Measurements from ENCODE around the gene P2RY8. TPM values are rescaled to one million over a fixed set of nuclear protein-coding genes. Genes with fewer than 3 reads are reported as not detected.
"Not testable (repeated sequence)": the region's sequence is repeated elsewhere in the genome, so short reads cannot be mapped to it uniquely, and the experiment has no call there.

P2RY8 gene
- total and polyA plus RNA-seq, 2 experiments from 2014 or later = not detected

DNA sequence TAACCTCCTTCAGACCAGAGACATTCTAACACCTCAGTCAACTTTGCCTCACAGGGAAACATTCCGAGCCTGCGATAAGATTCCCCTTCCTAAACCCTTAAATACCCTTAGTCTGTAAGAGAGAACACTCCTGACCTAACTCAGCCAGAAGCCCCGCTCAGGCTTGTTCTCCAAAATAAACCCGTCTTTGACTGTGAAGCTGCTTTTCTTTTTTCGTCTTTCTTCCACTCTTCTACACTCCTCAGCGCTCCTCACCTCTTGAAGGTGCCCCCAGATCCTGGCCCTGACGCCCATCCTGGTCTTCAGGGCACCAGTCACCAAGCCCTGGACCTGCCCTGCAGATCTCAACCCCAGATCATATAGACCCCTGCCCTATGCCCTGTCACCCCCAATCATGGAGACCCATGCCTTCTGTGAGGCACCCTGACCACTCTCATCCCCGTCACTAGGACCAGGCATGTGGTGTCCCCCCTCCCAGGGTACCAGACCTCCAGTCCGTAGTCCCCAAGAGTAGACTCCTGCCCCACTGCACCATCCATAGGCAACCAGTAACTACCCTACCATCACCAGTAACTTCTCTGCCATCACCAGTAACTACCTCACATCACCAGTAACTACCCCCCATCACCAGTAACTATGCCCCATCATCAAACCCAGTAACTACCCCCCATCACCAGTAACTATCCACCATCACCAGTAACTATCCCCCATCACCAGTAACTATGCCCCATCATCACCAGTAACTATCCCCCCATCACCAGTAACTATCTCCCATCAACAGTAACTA, 87.8 kb downstream of the P2RY8 start:
- Histone ChIP-seq H3K27ac (no peak overlapping the region), H3K4me1 (ENCODE audit: low read depth) (no peaks in the 10 kb centered on the region), H3K36me3 (no peaks in the 10 kb centered on the region), H3K4me3 (no peak overlapping the region), H3K27me3 (no peaks in the 10 kb centered on the region), H3K9me3 (ENCODE audit: low read depth) (no peaks in the 10 kb centered on the region)
- DNase-seq (ENCODE audit: low read depth in 1 of 2, low spot score in 1 of 2) = no peak
- TF ChIP-seq, protein P1, sequence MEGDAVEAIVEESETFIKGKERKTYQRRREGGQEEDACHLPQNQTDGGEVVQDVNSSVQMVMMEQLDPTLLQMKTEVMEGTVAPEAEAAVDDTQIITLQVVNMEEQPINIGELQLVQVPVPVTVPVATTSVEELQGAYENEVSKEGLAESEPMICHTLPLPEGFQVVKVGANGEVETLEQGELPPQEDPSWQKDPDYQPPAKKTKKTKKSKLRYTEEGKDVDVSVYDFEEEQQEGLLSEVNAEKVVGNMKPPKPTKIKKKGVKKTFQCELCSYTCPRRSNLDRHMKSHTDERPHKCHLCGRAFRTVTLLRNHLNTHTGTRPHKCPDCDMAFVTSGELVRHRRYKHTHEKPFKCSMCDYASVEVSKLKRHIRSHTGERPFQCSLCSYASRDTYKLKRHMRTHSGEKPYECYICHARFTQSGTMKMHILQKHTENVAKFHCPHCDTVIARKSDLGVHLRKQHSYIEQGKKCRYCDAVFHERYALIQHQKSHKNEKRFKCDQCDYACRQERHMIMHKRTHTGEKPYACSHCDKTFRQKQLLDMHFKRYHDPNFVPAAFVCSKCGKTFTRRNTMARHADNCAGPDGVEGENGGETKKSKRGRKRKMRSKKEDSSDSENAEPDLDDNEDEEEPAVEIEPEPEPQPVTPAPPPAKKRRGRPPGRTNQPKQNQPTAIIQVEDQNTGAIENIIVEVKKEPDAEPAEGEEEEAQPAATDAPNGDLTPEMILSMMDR (IDR thresholded peaks at IDR 0.05; ENCODE audit: low read depth, low read length) = no peak

DNA sequence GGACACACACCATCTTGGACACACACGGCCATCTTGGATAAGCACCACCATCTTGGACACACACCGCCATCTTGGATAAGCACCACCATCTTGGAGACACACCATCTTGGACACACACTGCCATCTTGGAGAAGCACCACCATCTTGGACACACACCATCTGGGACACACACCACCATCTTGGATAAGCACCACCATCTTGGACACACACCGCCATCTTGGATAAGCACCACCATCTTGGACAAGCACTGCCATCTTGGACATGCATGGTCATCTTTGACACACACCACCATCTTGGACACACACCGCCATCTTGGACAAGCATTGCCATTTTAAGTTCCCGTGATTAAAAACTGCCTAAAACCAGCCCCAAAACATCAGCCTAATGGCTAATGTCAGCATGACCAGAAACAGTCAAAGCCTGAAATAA, 88.4 kb downstream of the P2RY8 start:
- H3K36me3 ChIP-seq; H3K9me3 ChIP-seq (ENCODE audit: low read depth); DNase-seq (ENCODE audit: low read depth in 1 of 2, low spot score in 1 of 2); H3K4me3 ChIP-seq; H3K27me3 ChIP-seq; H3K27ac ChIP-seq; H3K4me1 ChIP-seq (ENCODE audit: low read depth): not testable (repeated sequence)

DNA sequence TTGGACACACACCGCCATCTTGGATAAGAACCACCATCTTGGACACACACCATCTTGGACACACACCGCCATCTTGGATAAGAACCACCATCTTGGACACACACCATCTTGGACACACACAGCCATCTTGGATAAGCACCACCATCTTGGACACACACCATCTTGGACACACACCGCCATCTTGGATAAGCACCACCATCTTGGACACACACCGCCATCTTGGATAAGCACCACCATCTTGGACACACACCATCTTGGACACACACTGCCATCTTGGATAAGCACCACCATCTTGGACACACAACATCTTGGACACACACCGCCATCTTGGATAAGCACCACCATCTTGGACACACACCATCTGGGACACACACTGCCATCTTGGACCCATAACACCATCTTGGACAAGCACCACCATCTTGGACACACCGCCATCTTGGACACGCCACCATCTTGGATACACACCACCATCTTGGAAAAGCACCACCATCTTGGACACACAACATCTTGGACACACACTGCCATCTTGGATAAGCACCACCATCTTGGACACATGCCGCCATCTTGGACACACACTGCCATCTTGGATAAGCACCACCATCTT, 88.9 kb downstream of the P2RY8 start:
- not testable (repeated sequence) for H3K36me3 ChIP-seq; H3K4me1 ChIP-seq (ENCODE audit: low read depth); H3K27me3 ChIP-seq; H3K4me3 ChIP-seq; H3K9me3 ChIP-seq (ENCODE audit: low read depth); H3K27ac ChIP-seq; DNase-seq (ENCODE audit: low read depth in 1 of 2, low spot score in 1 of 2)

DNA sequence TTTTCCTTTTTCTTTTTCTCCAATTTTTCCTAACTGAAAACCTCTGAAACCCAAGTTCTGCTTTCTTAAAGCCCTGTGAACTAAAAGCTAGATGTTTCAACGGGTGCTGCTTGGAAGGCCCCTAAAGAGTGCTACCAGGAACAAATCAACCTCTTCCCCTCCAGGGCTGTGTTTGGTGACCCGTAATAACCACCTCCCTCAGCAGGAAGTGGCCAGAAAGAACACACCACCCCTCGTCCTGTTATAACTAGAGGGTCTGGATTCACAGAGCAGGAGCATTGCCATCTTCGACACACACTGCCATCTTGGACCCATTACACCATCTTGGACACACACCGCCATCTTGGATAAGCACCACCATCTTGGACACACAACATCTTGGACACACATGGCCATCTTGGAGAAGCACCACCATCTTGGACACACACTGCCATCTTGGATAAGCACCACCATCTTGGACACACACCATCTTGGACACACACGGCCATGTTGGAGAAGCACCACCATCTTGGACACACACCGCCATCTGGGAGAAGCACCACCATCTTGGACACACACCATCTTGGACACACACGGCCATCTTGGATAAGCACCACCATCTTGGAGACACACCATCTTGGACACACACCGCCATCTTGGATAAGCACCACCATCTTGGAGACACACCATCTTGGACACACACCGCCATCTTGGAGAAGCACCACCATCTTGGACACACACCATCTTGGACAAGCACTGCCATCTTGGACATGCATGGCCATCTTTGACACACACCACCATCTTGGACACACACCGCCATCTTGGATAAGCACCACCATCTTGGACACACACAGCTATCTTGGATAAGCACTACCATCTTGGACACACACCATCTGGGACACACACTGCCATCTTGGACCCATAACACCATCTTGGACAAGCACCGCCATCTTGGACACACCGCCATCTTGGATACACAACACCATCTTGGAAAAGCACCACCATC, 89.7 kb downstream of the P2RY8 start:
- not testable (repeated sequence) for DNase-seq (ENCODE audit: low read depth in 1 of 2, low spot score in 1 of 2); H3K36me3 ChIP-seq; H3K27ac ChIP-seq; H3K9me3 ChIP-seq (ENCODE audit: low read depth); H3K27me3 ChIP-seq; H3K4me3 ChIP-seq; H3K4me1 ChIP-seq (ENCODE audit: low read depth)

DNA sequence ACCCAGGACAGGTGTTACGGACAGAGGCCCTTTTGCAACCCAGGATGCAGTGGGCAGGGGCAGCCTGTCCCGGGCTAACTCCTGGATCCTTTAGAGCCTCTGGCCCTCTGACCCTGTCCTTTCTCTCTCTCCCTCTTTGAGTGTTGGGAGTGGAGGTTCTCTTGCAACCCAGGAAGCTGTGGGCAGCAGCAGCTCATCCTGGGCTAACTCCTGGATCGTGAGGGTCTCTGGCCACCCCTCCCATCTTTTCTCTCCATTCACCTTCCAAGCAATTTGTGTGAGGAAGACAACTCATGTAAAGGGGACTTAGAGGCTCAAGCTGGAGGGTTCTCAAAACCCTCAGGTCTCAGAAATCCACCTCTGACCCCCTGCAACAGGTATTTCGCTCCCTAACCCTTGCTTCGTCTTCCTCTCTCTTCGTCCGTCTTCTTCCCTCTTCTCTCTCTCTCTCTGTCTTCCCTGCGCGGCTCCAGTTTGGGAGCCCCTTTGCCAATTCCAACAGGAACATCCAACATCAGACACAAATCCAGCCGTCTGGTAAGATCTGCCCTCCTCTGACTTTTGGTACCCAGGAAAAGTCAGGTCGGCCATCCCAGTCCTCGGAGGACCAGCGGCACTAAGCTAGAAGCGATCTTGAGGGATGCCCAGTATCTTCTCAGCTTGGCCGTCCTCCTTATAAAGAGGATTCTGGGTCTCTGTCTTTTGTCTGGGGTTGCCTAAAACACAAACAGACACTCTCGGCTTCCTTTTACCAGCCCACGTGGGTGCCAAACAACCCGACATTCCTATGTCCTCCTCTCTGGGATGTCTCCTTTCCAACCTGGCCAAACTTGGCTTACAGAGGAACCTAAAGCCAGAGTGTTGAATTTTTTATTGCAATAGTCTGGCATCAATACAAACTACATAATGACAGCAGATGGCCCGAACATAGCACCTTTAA, 92.2 kb downstream of the P2RY8 start:
- Histone ChIP-seq H3K4me3 (no peak overlapping the region), H3K27ac (no peak overlapping the region), H3K36me3 (no peaks in the 10 kb centered on the region), H3K27me3 (no peaks in the 10 kb centered on the region), H3K4me1 (ENCODE audit: low read depth) (no peaks in the 10 kb centered on the region), H3K9me3 (ENCODE audit: low read depth) (no peaks in the 10 kb centered on the region)
- TF ChIP-seq, protein P1 (IDR thresholded peaks at IDR 0.05; ENCODE audit: low read depth, low read length) = no peak
- no peak for DNase-seq (ENCODE audit: low read depth in 1 of 2, low spot score in 1 of 2)

DNA sequence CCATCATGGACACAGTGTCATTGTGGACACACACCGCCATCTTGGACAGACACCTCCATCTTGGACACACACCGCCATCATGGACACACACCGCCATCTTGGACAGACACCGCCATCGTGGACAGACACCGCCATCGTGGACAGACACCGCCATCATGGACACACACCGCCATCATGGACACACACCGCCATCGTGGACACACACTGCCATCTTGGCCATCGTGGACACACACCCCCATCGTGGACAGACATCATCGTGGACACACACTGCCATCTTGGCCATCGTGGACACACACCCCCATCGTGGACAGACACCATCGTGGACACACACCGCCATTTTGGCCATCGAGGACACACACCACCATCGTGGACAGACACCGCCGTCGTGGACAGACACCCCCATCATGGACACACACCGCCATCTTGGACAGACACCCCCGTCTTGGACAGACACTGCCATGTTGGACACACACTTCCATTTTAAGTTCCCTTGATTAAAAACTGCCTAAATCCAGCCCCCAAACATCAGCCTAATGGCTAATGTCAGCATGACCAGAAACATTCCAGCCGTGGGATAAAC, 93.4 kb downstream of the P2RY8 start:
- DNase-seq (ENCODE audit: low read depth in 1 of 2, low spot score in 1 of 2) = no peak
- Histone ChIP-seq H3K27me3 (no peaks in the 10 kb centered on the region), H3K36me3 (no peaks in the 10 kb centered on the region), H3K9me3 (ENCODE audit: low read depth) (no peaks in the 10 kb centered on the region), H3K4me3 (no peak overlapping the region), H3K27ac (no peak overlapping the region), H3K4me1 (ENCODE audit: low read depth) (no peaks in the 10 kb centered on the region)
- TF ChIP-seq, protein P1 (IDR thresholded peaks at IDR 0.05; ENCODE audit: low read depth, low read length) = no peak
